GM12878 (cell line): ENCODE results near the gene CHRNG. TPM values are rescaled to one million over a fixed set of nuclear protein-coding genes. Genes with fewer than 3 reads are reported as not detected.

Experiments used
- ATAC-seq: fragments of 200-7000 bp; cut with Tn5 transposase; 3 replicates; pipeline ENCODE4 v1.9.1; 2020; ENCODE audit warnings: mild to moderate bottlenecking, moderate library complexity
- BruUV-seq: library from RNA; stranded (reverse); fragments of 400-500 nt; replicated peaks from 2 replicates; lab custom pipeline; 2021; lab: Mats Ljungman, UMichigan
- CTCF ChIA-PET: fragments of 300-600 bp; sonication (Branson Sonifier 250); formaldehyde crosslinking; extraction: SDS; loops from one replicate; lab custom pipeline; 2021; ENCODE audit warnings: inconsistent platforms; lab: Yijun Ruan, JAX
- POLR2A ChIA-PET: fragments of 350-600 bp; formaldehyde crosslinking; extraction: SDS; loops from one replicate; lab custom pipeline; 2021; ENCODE audit warnings: inconsistent platforms; lab: Charles Lee
- RAD21 ChIA-PET: fragments of 300-600 bp; sonication (Branson Sonifier 250); formaldehyde crosslinking; loops from one replicate; lab custom pipeline; 2023; ENCODE audit warnings: antibody characterized with exemption; ENCODE audit not compliant: unreplicated experiment; lab: Charles Lee
- SMC1A ChIA-PET: fragments of 300-600 bp; sonication (Branson Sonifier 250); formaldehyde crosslinking; loops from one replicate; lab custom pipeline; 2023; ENCODE audit not compliant: unreplicated experiment, uncharacterized antibody; lab: Charles Lee
- DNase-seq: peaks from one replicate; pipeline ENCODE4 v3.0.0-alpha.2; 2011; ENCODE audit warnings: low read depth, low spot score
- FAIRE-seq: peaks from 3 replicates; lab custom pipeline; 2011; peaks lifted over from hg19 to GRCh38; lab: Jason Lieb, UNC
- H2AFZ ChIP-seq: 2 replicates; pipeline ENCODE4 v1.6.0; 2011; ENCODE audit warnings: low read depth, low read length, control low read depth; ENCODE audit not compliant: control insufficient read depth
- H3K27ac ChIP-seq: 2 replicates; pipeline ENCODE4 v1.5.1; 2011; ENCODE audit warnings: control low read depth; ENCODE audit not compliant: control insufficient read depth, insufficient read depth
- H3K27me3 ChIP-seq, 2 experiments: replicated peaks in 1 of 2; 2 replicates each; pipeline versions ENCODE4 v1.6.0 to v1.6.1; 2011; ENCODE audit warnings: low read length in 1 of 2; ENCODE audit not compliant: control insufficient read depth in 2 of 2, insufficient read depth in 2 of 2
- H3K36me3 ChIP-seq, 2 experiments: 2 replicates each; pipeline ENCODE4 v1.5.1; 2011; ENCODE audit warnings: low read length in 1 of 2; ENCODE audit not compliant: control insufficient read depth in 2 of 2, insufficient read depth in 2 of 2
- H3K4me1 ChIP-seq: 2 replicates; pipeline ENCODE4 v1.6.1; 2011; ENCODE audit warnings: mild to moderate bottlenecking, low read length, moderate library complexity, mixed read lengths; ENCODE audit not compliant: control insufficient read depth, insufficient read depth
- H3K4me2 ChIP-seq: 2 replicates; pipeline ENCODE4 v1.6.0; 2011; ENCODE audit warnings: control low read depth; ENCODE audit not compliant: control insufficient read depth, insufficient read depth
- H3K4me3 ChIP-seq: fragments of 200-600 bp; sonication (generic); 2 replicates; pipeline ENCODE4 v1.5.1; 2016
- H3K79me2 ChIP-seq: 2 replicates; pipeline ENCODE4 v1.6.0; 2011; ENCODE audit warnings: low read length; ENCODE audit not compliant: control insufficient read depth, insufficient read depth
- H3K9ac ChIP-seq: 2 replicates; pipeline ENCODE4 v1.8.0; 2011; ENCODE audit warnings: low read length, control low read depth, mixed read lengths; ENCODE audit not compliant: control insufficient read depth, insufficient read depth
- H3K9me3 ChIP-seq: replicated peaks from 3 replicates; pipeline ENCODE4 v1.5.1; 2011; ENCODE audit warnings: mild to moderate bottlenecking, low read length; ENCODE audit not compliant: control insufficient read depth, insufficient read depth
- H4K20me1 ChIP-seq: 2 replicates; pipeline ENCODE4 v1.6.0; 2011; ENCODE audit not compliant: control insufficient read depth, insufficient read depth
- CEBPB ChIP-seq, 2 experiments: fragments of 150-350 bp in 1 of 2; IDR thresholded peaks; 2 replicates each; pipeline ENCODE4 v1.6.1; 2012 to 2014; ENCODE audit warnings: low read depth in 2 of 2, low read length in 2 of 2, borderline replicate concordance in 1 of 2, inconsistent platforms in 1 of 2
- EED ChIP-seq: sonication (generic); IDR thresholded peaks from 2 replicates; pipeline ENCODE4 v1.6.1; 2016; ENCODE audit warnings: antibody characterized with exemption, low read depth
- IKZF1 ChIP-seq: fragments of 450-650 bp; conservative IDR thresholded peaks from 2 replicates; pipeline ENCODE4 v1.6.1; 2017; ENCODE audit warnings: antibody characterized with exemption, mild to moderate bottlenecking
- IRF3 ChIP-seq: fragments of 450-650 bp; IDR thresholded peaks from 2 replicates; pipeline ENCODE4 v1.6.1; 2014; ENCODE audit warnings: mild to moderate bottlenecking
- LARP7 ChIP-seq: fragments of 450-650 bp; IDR thresholded peaks from 2 replicates; pipeline ENCODE4 v1.6.1; 2017; ENCODE audit warnings: mild to moderate bottlenecking
- MYB ChIP-seq: fragments of 150-350 bp; IDR thresholded peaks from 2 replicates; pipeline ENCODE4 v1.6.1; 2014; ENCODE audit warnings: mild to moderate bottlenecking, low read depth, low read length, borderline replicate concordance
- MYC ChIP-seq: IDR thresholded peaks from 2 replicates; pipeline ENCODE4 v1.6.1; 2011; ENCODE audit warnings: mild to moderate bottlenecking, low read length, moderate library complexity, inconsistent platforms; ENCODE audit not compliant: insufficient read depth, insufficient replicate concordance, insufficient read length, severe bottlenecking
- NR2F1 ChIP-seq: fragments of 450-650 bp; conservative IDR thresholded peaks from 2 replicates; pipeline ENCODE4 v1.6.1; 2017; ENCODE audit warnings: mild to moderate bottlenecking
- PAX8 ChIP-seq: fragments of 450-650 bp; IDR thresholded peaks from 2 replicates; pipeline ENCODE4 v1.6.1; 2017; ENCODE audit warnings: mild to moderate bottlenecking, moderate library complexity
- RAD21 ChIP-seq: IDR thresholded peaks from 2 replicates; pipeline ENCODE4 v1.6.1; 2011; ENCODE audit warnings: mild to moderate bottlenecking, low read depth, low read length, moderate library complexity; ENCODE audit not compliant: insufficient read depth
- RB1 ChIP-seq: fragments of 450-650 bp; formaldehyde crosslinking; IDR thresholded peaks from 2 replicates; pipeline ENCODE4 v1.6.1; 2017; ENCODE audit warnings: mild to moderate bottlenecking, borderline replicate concordance
- TCF3 ChIP-seq: IDR thresholded peaks from 2 replicates; pipeline ENCODE4 v1.6.1; 2012; ENCODE audit warnings: low read depth, mild to moderate bottlenecking, low read length, borderline replicate concordance; ENCODE audit not compliant: insufficient read depth
- ZZZ3 ChIP-seq: IDR thresholded peaks from 2 replicates; pipeline ENCODE4 v1.6.1; 2011; ENCODE audit warnings: low read depth; ENCODE audit not compliant: control insufficient read depth, insufficient read length
- WGBS: methylation state at CpG from one replicate; pipeline ENCODE4 v1.1.6; 2016; ENCODE audit warnings: low lambda C conversion rate; ENCODE audit not compliant: insufficient replicate concordance, insufficient coverage; ENCODE audit errors: missing lambda C conversion rate; 5-methylcytosine and 5-hydroxymethylcytosine counted together
- in situ Hi-C: fragments of 300-500 bp; cut with MboI; formaldehyde crosslinking; loops from 9 replicates; pipeline ENCODE4 v1.14.3; 2018; ENCODE audit warnings: mixed read lengths
- intact Hi-C: fragments of 100-400 bp; cut with micrococcal nuclease; formaldehyde crosslinking; loops from one replicate; pipeline ENCODE4 v1.14.2; 2022; ENCODE audit not compliant: unreplicated experiment
- polyA plus RNA-seq, 11 experiments: library from polyadenylated mRNA; depleted of rRNA in 4 of 11; unstranded in 6 of 11; stranded (reverse) in 5 of 11; fragments of >200 nt; fragmentation: Nextera tagmentation in 4 of 11; fragmentation: Illumina TruSeq in 1 of 11; extraction: Ambion mirVana in 4 of 11; extraction: Trizol in 1 of 11; gene quantifications; 1 replicate in 1 of 11; 2 replicates in 10 of 11; pipeline versions ENCODE4 v1.2.1 to v1.2.3, GENCODE V29; 2011 to 2016; ENCODE audit warnings: inconsistent platforms in 2 of 11, missing spikeins in 2 of 11, low read depth in 1 of 11
- total RNA-seq, 4 experiments: library from RNA; depleted of rRNA in 3 of 4; stranded (reverse); fragments of >200 nt in 3 of 4; fragmentation: Illumina TruSeq in 1 of 4; extraction: Trizol in 1 of 4; gene quantifications; 2 replicates each; pipeline versions ENCODE4 v1.2.1 to v1.2.3, GENCODE V29; 2013 to 2021
- TF ChIP-seq, protein P1 (sequence below): IDR thresholded peaks from 2 replicates; pipeline ENCODE4 v1.6.1; 2012; ENCODE audit warnings: improper control_type of control experiment, low read depth, low read length; ENCODE audit not compliant: insufficient replicate concordance
- TF ChIP-seq, protein P2 (sequence below), 3 experiments: IDR thresholded peaks in 2 of 3; conservative IDR thresholded peaks in 1 of 3; 2 replicates each; pipeline ENCODE4 v1.5.1; 2011; ENCODE audit warnings: low read depth in 3 of 3, low read length in 3 of 3, mild to moderate bottlenecking in 3 of 3, control low read depth in 2 of 3, moderate library complexity in 2 of 3, inconsistent platforms in 1 of 3, mixed read lengths in 1 of 3; ENCODE audit not compliant: control insufficient read depth in 2 of 3, insufficient read depth in 1 of 3; ENCODE audit errors: extremely low read depth in 1 of 3

The CHRNG gene
- total and polyA plus RNA-seq, 10 of the 15 experiments (the other 5 are each of a cell fraction or from before 2014, with no cell fraction given): 0.17 TPM; not detected in 9

GRCh38 chr2:232521959-232522622, 17.4 kb upstream of the CHRNG start:
- intact Hi-C loops (no loop called here), in situ Hi-C loops (no loop called here)
- Histone ChIP-seq H2AFZ (no peak overlapping the region), H4K20me1 (no peaks in the 10 kb centered on the region), H3K9me3 (no peaks in the 10 kb centered on the region), H3K9ac (no peak overlapping the region), H3K4me2 (no peak overlapping the region), H3K4me1 (no peaks in the 10 kb centered on the region), H3K27me3 (peaks cover 3 to 6% of the 10 kb centered on the region in 2 experiments; a peak in 3 of 4 replicates), H3K79me2 (no peaks in the 10 kb centered on the region), H3K36me3 (no peaks in the 10 kb centered on the region), H3K4me3 (no peak overlapping the region), H3K27ac (no peak overlapping the region)
- DNase-seq: no peak
- FAIRE-seq: no peak
- no TSS peak for BruUV-seq
- CTCF ChIA-PET: interaction anchor here (0.7 to 1.2 kb wide), 2 partner anchors 10 to 1012 kb away, joined by 3 read pairs; no protein-coding TSS in a partner anchor
- SMC1A ChIA-PET: no interaction called here
- ATAC-seq: peak; percentile 86
- POLR2A ChIA-PET: interaction anchor here (0.5 kb wide), 1 partner anchor 166 kb away, joined by 6 read pairs; no protein-coding TSS in a partner anchor
- WGBS: 23% methylated on average over 43 of the region's 66 CpGs
- RAD21 ChIA-PET: no interaction called here
- TF ChIP-seq EED (no peak), LARP7 (0 out of 2 replicates have a peak, but pooled peaks have one; percentile 44), RAD21 (peak; percentile 65), IKZF1 (0 out of 2 replicates have a peak, but pooled peaks have one; percentile 15), CEBPB (IDR thresholded peaks at IDR 0.05; ENCODE audit: borderline replicate concordance in 1 of 2, low read depth in 2 of 2, low read length in 2 of 2) (no peak), MYB (no peak), ZZZ3 (no peak), NR2F1 (no peak), TCF3 (no peak), IRF3 (no peak), PAX8 (no peak), RB1 (no peak), MYC (no peak)
- TF ChIP-seq, protein P1, sequence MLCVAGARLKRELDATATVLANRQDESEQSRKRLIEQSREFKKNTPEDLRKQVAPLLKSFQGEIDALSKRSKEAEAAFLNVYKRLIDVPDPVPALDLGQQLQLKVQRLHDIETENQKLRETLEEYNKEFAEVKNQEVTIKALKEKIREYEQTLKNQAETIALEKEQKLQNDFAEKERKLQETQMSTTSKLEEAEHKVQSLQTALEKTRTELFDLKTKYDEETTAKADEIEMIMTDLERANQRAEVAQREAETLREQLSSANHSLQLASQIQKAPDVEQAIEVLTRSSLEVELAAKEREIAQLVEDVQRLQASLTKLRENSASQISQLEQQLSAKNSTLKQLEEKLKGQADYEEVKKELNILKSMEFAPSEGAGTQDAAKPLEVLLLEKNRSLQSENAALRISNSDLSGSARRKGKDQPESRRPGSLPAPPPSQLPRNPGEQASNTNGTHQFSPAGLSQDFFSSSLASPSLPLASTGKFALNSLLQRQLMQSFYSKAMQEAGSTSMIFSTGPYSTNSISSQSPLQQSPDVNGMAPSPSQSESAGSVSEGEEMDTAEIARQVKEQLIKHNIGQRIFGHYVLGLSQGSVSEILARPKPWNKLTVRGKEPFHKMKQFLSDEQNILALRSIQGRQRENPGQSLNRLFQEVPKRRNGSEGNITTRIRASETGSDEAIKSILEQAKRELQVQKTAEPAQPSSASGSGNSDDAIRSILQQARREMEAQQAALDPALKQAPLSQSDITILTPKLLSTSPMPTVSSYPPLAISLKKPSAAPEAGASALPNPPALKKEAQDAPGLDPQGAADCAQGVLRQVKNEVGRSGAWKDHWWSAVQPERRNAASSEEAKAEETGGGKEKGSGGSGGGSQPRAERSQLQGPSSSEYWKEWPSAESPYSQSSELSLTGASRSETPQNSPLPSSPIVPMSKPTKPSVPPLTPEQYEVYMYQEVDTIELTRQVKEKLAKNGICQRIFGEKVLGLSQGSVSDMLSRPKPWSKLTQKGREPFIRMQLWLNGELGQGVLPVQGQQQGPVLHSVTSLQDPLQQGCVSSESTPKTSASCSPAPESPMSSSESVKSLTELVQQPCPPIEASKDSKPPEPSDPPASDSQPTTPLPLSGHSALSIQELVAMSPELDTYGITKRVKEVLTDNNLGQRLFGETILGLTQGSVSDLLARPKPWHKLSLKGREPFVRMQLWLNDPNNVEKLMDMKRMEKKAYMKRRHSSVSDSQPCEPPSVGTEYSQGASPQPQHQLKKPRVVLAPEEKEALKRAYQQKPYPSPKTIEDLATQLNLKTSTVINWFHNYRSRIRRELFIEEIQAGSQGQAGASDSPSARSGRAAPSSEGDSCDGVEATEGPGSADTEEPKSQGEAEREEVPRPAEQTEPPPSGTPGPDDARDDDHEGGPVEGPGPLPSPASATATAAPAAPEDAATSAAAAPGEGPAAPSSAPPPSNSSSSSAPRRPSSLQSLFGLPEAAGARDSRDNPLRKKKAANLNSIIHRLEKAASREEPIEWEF: no peak
- TF ChIP-seq, protein P2, sequence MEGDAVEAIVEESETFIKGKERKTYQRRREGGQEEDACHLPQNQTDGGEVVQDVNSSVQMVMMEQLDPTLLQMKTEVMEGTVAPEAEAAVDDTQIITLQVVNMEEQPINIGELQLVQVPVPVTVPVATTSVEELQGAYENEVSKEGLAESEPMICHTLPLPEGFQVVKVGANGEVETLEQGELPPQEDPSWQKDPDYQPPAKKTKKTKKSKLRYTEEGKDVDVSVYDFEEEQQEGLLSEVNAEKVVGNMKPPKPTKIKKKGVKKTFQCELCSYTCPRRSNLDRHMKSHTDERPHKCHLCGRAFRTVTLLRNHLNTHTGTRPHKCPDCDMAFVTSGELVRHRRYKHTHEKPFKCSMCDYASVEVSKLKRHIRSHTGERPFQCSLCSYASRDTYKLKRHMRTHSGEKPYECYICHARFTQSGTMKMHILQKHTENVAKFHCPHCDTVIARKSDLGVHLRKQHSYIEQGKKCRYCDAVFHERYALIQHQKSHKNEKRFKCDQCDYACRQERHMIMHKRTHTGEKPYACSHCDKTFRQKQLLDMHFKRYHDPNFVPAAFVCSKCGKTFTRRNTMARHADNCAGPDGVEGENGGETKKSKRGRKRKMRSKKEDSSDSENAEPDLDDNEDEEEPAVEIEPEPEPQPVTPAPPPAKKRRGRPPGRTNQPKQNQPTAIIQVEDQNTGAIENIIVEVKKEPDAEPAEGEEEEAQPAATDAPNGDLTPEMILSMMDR (IDR thresholded peaks at IDR 0.05 in 2 of 3, conservative IDR thresholded peaks at IDR 0.05 in 1 of 3; ENCODE audit: control insufficient read depth in 2 of 3, extremely low read depth in 1 of 3, insufficient read depth in 1 of 3, low read depth in 3 of 3, low read length in 3 of 3): peak; percentile 60 to 66 (median 64); a peak in 5 of 6 replicates
